ENCODE data around the gene PTBP1. TPM values are rescaled to one million over a fixed set of nuclear protein-coding genes. Genes with fewer than 3 reads are reported as not detected.

The PTBP1 gene
- total RNA-seq, 1 donor from 2014 or later = 134 TPM

DNA sequence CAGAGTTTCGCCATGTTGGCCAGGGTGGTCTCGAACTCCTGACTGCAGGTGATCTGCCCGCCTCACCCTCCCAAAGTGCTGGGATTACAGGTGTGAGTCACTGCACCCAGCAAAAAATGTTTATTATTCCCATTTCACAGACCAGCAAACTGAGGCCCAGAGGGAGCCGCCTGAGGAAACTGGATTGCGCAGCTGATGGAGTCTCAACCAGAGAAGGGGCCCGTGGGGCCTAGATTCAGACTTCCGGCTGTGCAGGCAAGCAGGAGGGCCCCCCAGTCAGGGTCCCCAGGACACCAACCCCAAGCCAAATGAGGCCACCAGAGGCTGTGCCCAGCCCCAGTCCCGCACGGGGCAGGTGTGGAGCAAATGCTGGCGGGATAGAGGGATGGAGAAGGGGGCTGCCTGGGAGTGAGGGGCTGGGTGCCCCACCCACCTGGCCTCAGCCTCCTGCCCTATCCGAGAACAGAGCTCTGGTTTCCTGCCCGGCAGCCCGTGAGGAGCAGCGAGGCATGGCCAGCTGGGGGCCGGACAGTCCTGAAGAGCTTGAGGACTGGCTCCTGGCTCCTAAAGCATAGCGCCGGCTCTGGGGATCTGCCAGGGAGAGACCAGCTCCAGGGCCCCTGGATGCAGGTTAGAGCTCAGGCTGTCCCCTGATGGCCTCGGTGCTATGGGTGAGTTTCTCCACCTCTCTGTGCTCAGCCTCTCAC lies 24.4 kb upstream of the PTBP1 start:
- DNase-seq (ENCODE audit: low read depth) = peak; percentile 53

DNA sequence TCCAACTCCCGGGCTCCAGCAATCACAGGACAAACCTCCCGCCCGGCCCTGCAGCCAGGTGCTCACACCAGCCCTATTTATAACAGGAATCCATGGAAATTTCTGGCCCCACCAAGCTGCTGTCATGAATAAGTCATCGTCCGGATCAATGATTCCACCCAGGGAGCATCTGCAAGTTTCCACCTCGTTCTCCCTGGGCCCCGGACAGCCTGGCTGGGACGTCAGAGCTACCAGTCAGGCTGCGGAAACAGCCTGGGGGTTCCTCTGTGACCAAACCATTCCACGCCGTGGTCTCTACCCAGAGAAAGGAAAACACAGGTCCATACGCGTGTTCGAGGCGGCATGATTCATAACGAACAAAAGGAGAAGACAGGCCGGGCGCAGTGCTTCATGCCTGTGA lies 20.7 kb upstream of the PTBP1 start:
- no peak for DNase-seq (ENCODE audit: low read depth)

DNA sequence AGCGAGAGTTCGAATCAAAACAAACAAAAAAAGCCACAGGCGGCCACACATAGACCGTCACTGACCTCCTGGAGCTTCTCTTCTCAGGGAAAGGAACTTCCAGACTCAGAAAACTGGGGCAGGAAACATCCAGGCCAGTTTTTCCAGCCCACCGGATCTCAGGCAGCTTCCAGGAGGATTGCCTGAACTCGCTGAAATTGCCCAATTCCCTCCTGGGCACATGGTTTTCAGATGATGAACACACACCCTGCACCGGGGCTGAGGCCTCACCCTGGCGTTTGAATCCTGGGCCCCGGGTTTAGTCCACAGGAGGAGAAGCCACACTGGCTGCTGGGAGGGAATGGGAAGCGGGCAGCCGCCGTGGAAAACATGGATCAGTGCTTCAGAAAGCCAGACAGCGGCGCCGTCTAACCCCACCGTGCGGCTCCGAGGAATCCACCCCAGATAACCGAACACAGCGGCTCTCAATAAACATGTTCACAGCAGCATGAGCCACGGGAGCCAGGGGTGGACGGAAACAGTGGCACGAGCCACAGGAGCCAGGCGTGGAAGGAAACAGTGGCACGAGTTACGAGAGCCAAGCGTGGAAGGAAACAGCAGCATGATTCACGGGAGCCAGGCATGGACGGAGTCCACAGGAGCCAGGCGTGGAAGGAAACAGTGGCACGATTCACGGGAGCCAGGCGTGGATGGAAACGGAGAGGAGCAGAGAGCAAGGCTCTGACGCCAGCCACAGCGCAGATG lies 18.2 kb upstream of the PTBP1 start:
- DNase-seq (ENCODE audit: low read depth) = peak; percentile 95

DNA sequence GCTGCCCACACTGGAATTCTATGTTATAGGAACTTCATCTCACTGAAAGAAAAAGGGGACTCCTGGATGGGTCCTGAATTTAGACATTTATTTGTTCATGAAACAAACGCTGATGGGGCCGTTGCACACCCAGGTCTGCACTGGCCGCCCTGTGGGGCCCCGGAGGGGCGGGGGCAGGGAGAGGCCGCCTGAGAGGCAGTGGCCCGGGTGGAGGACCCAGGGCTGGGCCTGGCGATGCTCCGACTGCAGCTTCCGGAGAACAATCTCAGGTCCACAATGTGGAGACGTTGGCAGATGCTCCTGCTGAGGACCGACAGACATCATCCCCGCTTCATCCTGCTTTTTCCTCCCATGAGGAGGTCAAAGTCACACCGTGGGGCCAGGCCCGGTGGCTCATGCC lies 16.3 kb upstream of the PTBP1 start:
- no peak for DNase-seq (ENCODE audit: low read depth)

DNA sequence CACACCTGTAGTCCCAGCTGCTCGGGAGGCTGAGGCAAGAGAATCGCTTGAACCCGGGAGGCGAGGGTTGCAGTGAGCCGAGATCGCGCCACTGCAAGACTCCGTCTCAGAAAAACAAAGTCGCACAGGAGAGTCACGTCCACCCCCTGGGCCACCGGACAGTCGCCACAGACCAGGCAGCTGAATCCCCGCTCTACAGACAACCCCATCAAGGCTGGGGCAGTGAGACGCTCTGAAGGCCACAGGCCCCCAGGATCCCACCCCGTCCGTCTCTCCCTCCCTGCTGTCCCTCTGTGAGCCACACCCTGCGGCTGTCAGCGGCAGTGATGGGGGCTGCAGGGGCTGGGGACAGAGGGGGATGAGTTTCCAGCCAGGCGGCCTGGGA lies 15.5 kb upstream of the PTBP1 start:
- no peak for DNase-seq (ENCODE audit: low read depth)

DNA sequence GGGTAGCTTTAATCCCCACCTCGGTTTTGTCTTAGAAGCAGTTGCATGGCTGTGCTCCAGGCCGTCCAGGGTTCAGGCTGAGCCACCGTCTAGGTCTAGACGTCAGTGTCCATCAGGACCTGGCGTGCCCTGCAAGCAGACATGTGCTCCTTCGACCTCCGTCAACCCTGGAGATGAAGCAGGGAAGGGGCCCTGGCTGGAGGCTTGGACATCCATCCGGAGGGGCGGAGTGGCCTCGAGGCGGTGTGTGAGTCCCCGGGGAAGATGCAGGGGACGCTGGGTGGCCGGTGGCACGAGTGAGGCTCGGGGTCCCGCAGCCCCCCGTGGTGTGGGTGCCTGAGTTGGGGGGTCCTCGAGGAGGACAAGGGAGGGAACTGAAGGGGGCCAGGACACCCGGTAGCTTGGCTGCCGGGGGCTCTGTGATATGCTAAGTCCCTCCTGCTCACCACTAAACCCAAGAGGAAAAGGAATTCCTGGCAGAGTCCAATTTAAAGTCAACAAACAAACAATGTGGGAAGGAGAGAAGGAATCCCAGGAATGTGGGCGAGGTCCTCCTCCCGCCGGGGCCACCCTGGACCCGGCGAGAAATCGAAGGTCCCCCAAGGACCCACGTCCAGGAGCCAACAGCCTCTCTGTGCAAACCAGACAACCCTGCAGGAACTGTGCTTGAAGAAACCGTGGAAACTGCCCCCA lies 14.9 kb upstream of the PTBP1 start:
- DNase-seq (ENCODE audit: low read depth) = peak; percentile 86

DNA sequence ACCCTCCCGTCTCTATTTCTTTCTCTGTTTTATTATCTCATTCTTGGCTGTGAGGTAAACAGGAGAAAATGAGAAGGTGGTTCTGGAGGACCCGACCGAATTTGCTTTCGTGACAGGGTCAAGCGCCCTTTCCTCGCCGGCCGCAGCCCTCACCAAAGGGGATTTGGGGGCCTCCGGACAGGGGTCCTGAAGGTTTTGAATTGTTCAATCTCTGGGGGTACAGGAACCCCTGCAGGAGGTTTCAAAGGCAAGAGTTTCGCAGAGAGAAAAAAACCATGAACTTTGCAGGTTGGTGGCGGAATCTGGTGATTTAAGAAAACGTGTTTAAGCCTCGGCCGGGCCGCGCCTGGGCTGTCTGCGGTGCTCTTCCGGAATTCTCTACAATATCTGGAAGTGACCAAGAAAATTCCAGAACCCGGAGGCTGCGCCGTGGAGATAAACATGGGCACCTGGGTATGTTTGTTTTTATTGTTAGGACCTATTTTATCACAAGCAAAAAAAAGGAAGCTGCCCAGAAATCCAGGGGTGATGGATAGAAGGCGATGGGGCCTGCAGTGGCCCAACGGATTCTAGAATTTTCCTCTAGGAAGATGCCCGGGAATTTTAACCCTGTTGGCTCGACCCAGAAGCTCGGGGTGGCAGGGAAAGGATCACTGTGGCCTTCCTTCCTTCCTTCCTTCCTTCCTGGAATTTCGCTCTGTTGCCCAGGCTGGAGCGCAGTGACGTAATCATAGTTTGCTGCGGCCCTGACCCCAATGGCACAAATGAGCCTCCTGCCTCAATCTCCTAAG lies 14.2 kb upstream of the PTBP1 start:
- no peak for DNase-seq (ENCODE audit: low read depth)

DNA sequence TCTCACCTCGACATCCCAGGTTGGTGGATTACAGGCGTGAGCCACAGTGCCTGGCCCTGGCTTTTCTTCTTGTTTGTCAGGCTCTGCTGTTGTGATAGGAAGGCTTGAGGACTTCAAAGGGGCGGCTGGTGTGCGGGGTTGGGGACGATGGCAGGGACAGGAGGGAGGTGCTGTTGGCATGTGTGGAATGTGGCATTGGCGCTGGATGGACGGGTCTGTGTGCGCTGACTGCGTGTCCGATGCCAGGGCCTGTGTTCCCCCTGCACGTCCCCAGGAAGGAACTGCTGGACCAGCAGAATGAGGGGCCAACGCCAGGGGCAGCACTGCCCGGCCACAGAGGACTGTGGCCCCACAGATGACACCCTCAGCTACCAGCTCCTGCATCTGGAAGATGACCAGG lies 12.7 kb upstream of the PTBP1 start:
- no peak for DNase-seq (ENCODE audit: low read depth)

DNA sequence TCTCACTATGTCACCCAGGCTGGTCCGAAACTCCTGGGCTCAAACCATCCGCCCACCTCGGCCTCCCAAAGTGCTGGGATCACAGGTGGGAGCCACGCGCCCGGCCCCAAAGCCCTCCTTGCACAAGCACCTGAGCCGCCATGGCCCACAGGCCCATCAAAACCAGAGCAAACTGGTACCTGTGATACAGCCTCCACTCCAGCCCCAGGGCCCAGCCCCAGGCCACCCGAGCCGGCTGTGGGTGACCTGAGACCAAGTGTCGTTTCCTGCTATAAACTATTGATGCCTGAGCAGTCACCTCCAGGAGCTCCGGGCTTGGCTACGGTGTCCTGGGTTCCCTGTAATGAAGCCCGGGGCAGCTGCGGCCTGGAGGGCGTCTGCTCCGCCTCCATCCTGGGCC lies 9.7 kb upstream of the PTBP1 start:
- DNase-seq (ENCODE audit: low read depth) = no peak

DNA sequence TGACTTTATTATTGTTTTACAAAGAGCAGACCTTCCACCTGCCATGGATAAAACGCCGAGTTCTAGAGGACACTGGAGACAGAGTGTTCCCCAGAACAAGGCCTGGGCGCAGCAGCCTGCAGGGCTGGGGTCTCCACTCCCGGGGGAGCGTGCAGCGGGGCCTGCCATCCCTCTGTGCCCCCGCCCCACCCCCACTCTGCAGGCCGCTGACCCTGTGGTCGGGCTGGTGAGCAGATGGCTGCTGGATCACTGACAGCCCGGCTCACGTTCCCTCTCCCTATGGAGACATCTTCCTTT lies 8.6 kb upstream of the PTBP1 start:
- DNase-seq (ENCODE audit: low read depth) = no peak

DNA sequence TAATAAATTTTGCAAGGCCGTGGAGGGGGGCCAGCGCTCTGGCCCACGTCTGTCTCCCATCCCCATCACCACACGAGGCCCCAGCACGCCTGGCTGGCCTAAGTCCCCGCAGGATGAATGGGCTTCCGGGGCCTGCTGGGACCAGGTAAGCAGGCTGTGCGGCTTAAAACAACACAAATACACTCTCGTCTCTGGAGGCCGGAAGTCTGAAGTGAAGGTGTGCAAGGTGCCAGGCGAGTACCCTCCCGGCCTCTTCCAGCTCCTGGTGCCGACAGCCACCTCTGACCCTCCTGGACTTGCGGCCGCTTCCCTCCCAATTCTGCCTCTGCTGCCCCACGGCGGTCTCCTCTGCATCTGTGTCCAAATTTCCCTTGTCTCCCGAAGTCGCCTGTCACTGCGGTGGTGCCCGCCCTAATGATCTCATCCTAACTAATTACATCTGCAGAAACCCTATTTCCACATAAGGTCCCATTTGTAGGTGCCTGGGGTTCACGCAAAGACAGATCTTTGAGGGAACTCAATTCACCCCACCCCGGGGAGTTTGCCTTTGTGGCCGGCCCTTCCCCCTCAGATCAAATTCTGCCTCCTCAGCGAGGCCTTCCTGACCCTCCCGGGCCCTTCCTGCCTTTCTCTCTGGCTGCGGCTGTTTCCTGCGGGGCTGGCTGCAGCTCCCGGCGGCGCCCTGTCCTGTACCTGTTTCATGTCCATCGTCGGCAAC lies 8.1 kb upstream of the PTBP1 start:
- no peak for DNase-seq (ENCODE audit: low read depth)

DNA sequence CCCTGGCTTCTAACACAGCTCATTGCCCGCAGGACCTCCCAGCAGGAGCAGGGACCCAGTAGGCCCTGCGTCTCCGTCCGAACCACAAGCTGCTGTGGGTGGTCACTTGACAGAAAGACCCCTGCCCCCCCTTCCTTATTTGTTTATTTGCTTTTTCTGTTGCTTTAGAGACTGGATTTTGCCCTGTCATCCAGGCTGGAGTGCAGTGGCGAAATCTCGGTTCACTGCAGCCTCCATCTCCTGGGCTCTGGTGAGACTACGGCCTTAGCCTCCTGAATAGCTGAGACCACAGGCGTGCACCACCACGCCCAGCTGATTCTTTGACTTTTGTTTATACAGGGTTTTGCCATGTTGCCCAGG lies 7.6 kb upstream of the PTBP1 start:
- no peak for DNase-seq (ENCODE audit: low read depth)

DNA sequence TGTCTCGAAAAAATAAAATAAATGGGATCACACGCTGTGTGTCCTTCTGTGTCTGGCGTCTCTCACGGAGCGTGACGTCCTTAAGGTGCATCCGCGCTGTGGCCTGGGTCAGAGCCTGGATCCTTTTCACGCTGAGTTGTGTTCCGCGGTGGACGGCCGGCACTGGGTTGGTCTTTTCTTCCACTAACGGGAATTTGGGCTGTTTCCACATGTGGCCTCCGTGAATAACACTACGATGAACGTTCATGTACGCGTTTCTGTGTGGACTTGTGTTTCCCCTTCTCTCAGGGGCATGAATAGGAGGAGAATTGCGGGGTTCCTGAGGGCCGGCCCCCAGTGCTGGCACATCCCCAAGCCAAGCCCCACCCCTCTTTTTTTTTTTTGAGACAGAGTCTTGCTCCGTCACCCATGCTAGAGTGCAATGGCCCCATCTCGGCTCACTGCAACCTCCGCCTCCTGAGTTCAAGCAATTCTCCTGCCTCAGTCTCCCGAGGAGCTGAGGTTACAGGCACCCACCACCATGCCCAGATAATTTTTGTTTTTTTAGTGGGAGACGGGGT lies 6.2 kb upstream of the PTBP1 start:
- DNase-seq (ENCODE audit: low read depth) = no peak

DNA sequence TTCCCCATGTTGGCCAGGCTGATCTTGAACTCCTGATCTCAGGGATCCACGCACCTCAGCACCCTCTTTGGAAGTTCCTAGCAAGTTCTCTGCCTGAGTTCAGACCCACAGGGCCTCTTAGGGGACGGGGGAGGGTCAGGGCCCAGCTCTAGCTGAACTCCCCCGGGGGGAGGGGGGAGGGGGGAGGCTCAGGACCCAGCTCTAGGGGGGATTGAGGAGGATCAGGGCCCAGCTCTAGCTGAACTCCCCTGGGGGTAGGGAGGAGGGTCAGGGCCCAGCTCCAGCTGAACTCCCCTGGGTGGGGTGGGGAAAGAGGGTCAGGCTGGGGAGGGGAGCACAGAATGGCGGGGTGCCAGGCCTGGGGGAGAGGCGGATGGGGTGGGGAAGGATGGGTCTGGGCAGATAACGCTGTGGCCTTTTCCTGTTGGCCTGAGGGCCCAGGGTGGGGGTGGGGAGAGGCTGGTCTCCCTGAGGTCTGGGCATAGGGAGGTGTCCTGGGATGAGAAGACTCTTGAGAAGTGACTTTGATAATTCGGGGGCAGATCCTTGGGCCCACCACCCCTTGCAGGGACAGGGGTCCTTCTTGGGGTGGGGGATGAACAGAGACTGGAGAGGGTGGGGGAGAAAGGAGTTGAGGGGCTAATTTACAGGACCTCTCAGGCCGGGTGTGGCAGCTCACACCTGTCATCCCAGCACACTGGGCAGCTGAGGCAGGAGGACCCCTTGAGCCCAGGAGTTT lies 5.5 kb upstream of the PTBP1 start:
- DNase-seq (ENCODE audit: low read depth) = no peak

DNA sequence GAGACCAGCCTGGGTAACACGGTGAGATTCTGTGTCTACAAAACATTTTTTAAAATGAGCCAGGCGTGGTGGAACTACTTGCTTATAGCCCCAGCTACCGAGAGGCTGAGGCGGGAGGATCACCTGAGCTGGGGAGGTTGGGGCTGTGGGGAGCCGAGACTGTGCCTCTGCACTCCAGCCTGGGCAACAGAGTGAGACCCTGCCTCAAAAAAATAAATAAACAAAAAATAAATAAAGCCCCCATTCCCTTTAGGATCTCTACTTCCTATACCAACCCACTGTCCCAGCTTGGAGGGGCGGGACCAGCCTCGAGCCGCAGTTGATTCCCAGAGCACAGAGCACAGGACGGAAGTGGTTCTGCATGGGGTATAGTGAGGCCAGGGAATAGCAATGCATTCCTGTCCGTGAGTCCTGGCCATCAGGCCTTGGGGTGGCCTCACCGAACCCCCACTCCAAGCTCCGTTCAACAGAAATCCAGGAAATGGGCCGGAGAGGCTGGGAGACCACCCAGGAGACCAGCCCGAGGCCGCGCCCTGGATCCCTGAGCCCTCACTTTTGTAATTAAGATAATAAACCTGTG lies 4.9 kb upstream of the PTBP1 start:
- no peak for DNase-seq (ENCODE audit: low read depth)

DNA sequence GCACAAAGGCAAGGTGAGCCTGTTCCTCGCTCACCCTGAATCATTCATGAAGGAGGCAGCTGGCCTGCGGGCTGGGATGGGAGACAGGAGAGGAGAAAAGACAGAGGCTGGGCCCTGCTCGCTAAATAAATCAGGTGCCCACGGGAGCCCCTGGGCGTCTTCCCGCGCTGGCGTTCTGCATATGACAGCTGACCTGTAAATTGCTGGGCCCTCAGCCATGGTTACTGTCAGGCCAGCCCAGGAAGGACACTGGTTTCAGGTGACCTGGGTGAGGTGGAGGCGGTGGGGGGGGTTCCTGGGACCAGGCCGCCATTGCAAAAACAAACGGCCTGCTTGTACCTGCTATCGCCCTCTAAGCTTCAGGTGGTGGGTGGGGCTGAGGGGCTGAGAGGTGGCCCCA lies 3.4 kb upstream of the PTBP1 start:
- DNase-seq (ENCODE audit: low read depth) = no peak

DNA sequence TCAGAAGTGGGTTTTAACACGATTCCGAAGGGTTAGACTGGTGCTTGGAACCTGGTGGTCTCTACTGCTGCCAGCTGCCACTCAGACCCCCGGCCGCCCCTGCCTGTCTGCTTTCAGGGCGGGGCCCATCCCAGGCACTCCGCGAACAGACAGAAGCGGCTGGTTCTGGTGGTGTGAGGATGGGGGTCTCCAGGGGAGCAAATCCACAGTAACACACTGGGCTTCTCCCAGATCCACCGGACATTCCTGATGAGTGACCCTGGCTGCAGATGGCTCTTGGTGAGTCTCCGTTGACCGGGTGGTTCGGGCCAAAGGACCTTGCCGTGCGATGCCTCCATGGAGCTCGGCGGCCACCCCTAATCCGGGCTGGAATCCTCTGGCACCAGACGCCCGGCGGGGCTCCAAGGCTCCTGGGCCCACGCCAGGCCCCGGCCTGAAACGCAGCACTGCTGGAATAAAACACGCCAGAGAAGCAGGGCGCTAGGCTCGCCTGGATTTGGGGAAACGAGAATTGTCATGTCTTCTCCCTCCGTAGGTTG lies 2.1 kb upstream of the PTBP1 start:
- no peak for DNase-seq (ENCODE audit: low read depth)

DNA sequence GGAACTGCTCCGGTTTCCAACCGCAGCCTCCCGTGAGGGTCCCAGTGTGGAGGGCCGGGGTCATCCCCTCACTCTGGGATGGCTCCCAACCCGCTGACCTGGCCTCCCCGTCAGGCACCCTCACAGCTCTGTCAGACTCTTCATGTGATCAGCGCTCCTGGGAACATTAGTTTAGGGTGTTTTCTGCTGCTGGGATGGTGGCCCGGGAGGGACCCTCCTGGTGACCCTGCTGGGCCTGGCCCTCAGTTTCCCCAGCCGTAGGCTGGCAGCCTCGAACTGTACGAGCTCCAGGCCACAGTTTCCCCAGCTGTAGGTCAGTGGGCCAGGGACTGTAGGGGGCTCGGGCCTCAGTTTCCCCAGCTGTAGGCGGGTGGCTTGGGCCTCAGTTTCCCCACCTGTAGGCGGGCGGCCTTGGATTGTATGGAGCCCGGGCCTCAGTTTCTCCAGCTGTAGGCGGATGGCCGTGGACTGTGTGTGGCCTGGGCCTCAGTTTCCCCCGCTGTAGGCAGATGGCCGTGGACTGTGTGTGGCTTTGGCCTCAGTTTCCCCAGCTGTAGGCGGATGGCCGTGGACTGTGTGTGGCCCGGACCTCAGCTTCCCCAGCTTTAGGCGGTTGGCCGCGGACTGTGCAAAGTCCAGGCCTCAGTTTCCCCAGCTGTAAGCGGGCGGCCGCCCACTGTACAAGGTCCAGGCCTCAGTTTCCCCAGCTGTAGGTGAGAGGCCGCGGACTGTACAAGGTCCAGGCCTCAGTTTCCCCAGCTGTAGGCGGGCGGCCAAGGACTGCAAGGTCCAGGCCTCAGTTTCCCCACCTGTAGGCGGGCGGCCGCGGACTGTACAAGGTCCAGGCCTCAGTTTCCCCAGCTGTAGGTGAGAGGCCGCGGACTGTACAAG lies 1.3 kb upstream of the PTBP1 start:
- no peak for DNase-seq (ENCODE audit: low read depth)

All from renal cortical epithelial cell (primary cell).